ENCODE measurements around the gene ZNRD2.
"Not testable (repeated sequence)": the region's sequence is repeated elsewhere in the genome, so short reads cannot be mapped to it uniquely, and the experiment has no call there.

ZNRD2 gene

GRCh38 chr11:65569973-65570918 lies at the start of gene ZNRD2:
ZNRD2 (plus strand) TSS chr11:65570477; CDS start chr11:65570492, 15 bp downstream.
- H3K27ac ChIP-seq = peak within 1 kb of the TSS; percentile 96
- peak; percentile 93 for DNase-seq (ENCODE audit: low read depth, low spot score)

- H3K27ac ChIP-seq; DNase-seq (ENCODE audit: low read depth, low spot score): not testable (repeated sequence)
Observed at GRCh38 chr11:65521777-65522521, 48.3 kb upstream of the ZNRD2 start.

- H3K27ac ChIP-seq = not testable (repeated sequence)
Observed at GRCh38 chr11:65522718-65523630, 47.3 kb upstream of the ZNRD2 start.

GRCh38 chr11:65523631-65523968 lies 46.7 kb upstream of the ZNRD2 start:
- H3K27ac ChIP-seq; DNase-seq (ENCODE audit: low read depth, low spot score): not testable (repeated sequence)

More at GRCh38 chr11:65522718-65523630, 47.3 kb upstream of the ZNRD2 start:
- DNase-seq (ENCODE audit: low read depth, low spot score) = not testable (repeated sequence)

GRCh38 chr11:65524014-65524740 lies 46.1 kb upstream of the ZNRD2 start:
- no peak for DNase-seq (ENCODE audit: low read depth, low spot score)
- H3K27ac ChIP-seq = no peak overlapping the region

GRCh38 chr11:65524741-65525545 lies 45.3 kb upstream of the ZNRD2 start, which contains the start of gene SCYL1:
SCYL1 (plus strand) TSS chr11:65525083; CDS start chr11:65525154, 71 bp downstream.
- peak within 1 kb of the TSS; percentile 49 for H3K27ac ChIP-seq

GRCh38 chr11:65525546-65526480 lies 44.5 kb upstream of the ZNRD2 start:
- DNase-seq (ENCODE audit: low read depth, low spot score) = no peak

More at GRCh38 chr11:65524741-65525545, 45.3 kb upstream of the ZNRD2 start, which contains the start of gene SCYL1:
- no peak for DNase-seq (ENCODE audit: low read depth, low spot score)

GRCh38 chr11:65526744-65527143 lies 43.5 kb upstream of the ZNRD2 start:
- H3K27ac ChIP-seq = no peak overlapping the region
- no peak for DNase-seq (ENCODE audit: low read depth, low spot score)

More at GRCh38 chr11:65525546-65526480, 44.5 kb upstream of the ZNRD2 start:
- H3K27ac ChIP-seq = peak overlapping the region; percentile 49

GRCh38 chr11:65528819-65529350 lies 41.4 kb upstream of the ZNRD2 start:
- H3K27ac ChIP-seq = no peak overlapping the region
- no peak for DNase-seq (ENCODE audit: low read depth, low spot score)

- no peak for DNase-seq (ENCODE audit: low read depth, low spot score)
Observed at GRCh38 chr11:65529475-65530156, 40.7 kb upstream of the ZNRD2 start.

GRCh38 chr11:65530157-65530496 lies 40.1 kb upstream of the ZNRD2 start:
- no peak overlapping the region for H3K27ac ChIP-seq
- no peak for DNase-seq (ENCODE audit: low read depth, low spot score)

More at GRCh38 chr11:65529475-65530156, 40.7 kb upstream of the ZNRD2 start:
- no peak overlapping the region for H3K27ac ChIP-seq

- H3K27ac ChIP-seq = no peak overlapping the region
- no peak for DNase-seq (ENCODE audit: low read depth, low spot score)
Observed at GRCh38 chr11:65532388-65533064, 37.8 kb upstream of the ZNRD2 start.

- no peak overlapping the region for H3K27ac ChIP-seq
- DNase-seq (ENCODE audit: low read depth, low spot score) = no peak
Observed at GRCh38 chr11:65535102-65535501, 35.2 kb upstream of the ZNRD2 start.

GRCh38 chr11:65536412-65537295 lies 33.6 kb upstream of the ZNRD2 start:
- no peak for DNase-seq (ENCODE audit: low read depth, low spot score)
- H3K27ac ChIP-seq = no peak overlapping the region

GRCh38 chr11:65537296-65537597 lies 33.0 kb upstream of the ZNRD2 start:
- no peak overlapping the region for H3K27ac ChIP-seq

More at GRCh38 chr11:65537296-65537597, 33.0 kb upstream of the ZNRD2 start:
- no peak for DNase-seq (ENCODE audit: low read depth, low spot score)

All from epithelial cell of prostate (primary cell).